Endothelial cell of umbilical vein (primary cell): Measurements from ENCODE around the gene ASGR1. TPM values are rescaled to one million over a fixed set of nuclear protein-coding genes. Genes with fewer than 3 reads are reported as not detected.

Experiments used
- BruUV-seq: library from RNA; stranded (reverse); fragments of 400-500 nt; replicated peaks from 2 replicates; lab custom pipeline; 2021; lab: Mats Ljungman, UMichigan
- CTCF ChIA-PET: fragments of 300-600, 350-600 bp; sonication (Branson Sonifier 250); formaldehyde crosslinking; loops from one replicate; lab custom pipeline; 2021; ENCODE audit warnings: antibody characterized with exemption, inconsistent platforms; lab: Charles Lee
- POLR2A ChIA-PET: fragments of 300-600, 350-600 bp; sonication (Branson Sonifier 250); formaldehyde crosslinking; loops from one replicate; lab custom pipeline; 2021; ENCODE audit warnings: antibody characterized with exemption, inconsistent platforms; lab: Charles Lee
- DNase-seq: peaks from one replicate; pipeline ENCODE4 v3.0.0-alpha.2; 2011; ENCODE audit warnings: low read depth, low spot score
- FAIRE-seq: peaks from 2 replicates; lab custom pipeline; 2011; peaks lifted over from hg19 to GRCh38; lab: Jason Lieb, UNC
- H2AFZ ChIP-seq: 2 replicates; pipeline ENCODE4 v1.6.0; 2012; ENCODE audit warnings: low read depth, low read length, control low read depth, inconsistent platforms
- H3K27ac ChIP-seq: 2 replicates; pipeline ENCODE4 v1.5.1; 2011; ENCODE audit warnings: low read depth, mild to moderate bottlenecking, control low read depth, low read length, moderate library complexity; ENCODE audit not compliant: insufficient read depth
- H3K27me3 ChIP-seq, 2 experiments: 2 replicates each; pipeline versions ENCODE4 v1.6.0 to v1.6.1; 2011; ENCODE audit warnings: low read length in 2 of 2, mixed read lengths in 1 of 2; ENCODE audit not compliant: control insufficient read depth in 2 of 2, insufficient read depth in 2 of 2
- H3K36me3 ChIP-seq, 2 experiments: 2 replicates in 1 of 2; 3 replicates in 1 of 2; pipeline ENCODE4 v1.5.1; 2011; ENCODE audit warnings: low read length in 2 of 2, mild to moderate bottlenecking in 1 of 2, moderate library complexity in 1 of 2; ENCODE audit not compliant: control insufficient read depth in 2 of 2, insufficient read depth in 2 of 2; ENCODE audit errors: extremely low read depth in 1 of 2
- H3K4me1 ChIP-seq: 3 replicates; pipeline ENCODE4 v1.5.1; 2011; ENCODE audit warnings: mild to moderate bottlenecking, low read length; ENCODE audit not compliant: control insufficient read depth, insufficient read depth; ENCODE audit errors: extremely low read depth
- H3K4me2 ChIP-seq: 2 replicates; pipeline ENCODE4 v1.6.1; 2011; ENCODE audit warnings: low read length, control low read depth, mixed read lengths; ENCODE audit not compliant: insufficient read depth
- H3K4me3 ChIP-seq, 3 experiments: fragments of 200-600 bp in 1 of 3; sonication (generic), shearing (Covaris generic) in 1 of 3; replicated peaks in 1 of 3; 2 replicates each; pipeline ENCODE4 v1.5.1; 2011 to 2016; ENCODE audit warnings: control low read depth in 3 of 3, low read length in 3 of 3, mild to moderate bottlenecking in 2 of 3, inconsistent platforms in 1 of 3, low read depth in 1 of 3, moderate library complexity in 1 of 3; ENCODE audit not compliant: insufficient read depth in 1 of 3
- H3K79me2 ChIP-seq: 2 replicates; pipeline ENCODE4 v1.6.0; 2012; ENCODE audit warnings: low read length, inconsistent platforms; ENCODE audit not compliant: control insufficient read depth, insufficient read depth
- H3K9ac ChIP-seq: replicated peaks from 2 replicates; pipeline ENCODE3; 2011; ENCODE audit warnings: low read length, control low read depth; ENCODE audit not compliant: insufficient read depth; ENCODE audit errors: extremely low read depth
- H3K9me1 ChIP-seq: replicated peaks from 3 replicates; pipeline ENCODE4 v1.6.0; 2011; ENCODE audit warnings: mild to moderate bottlenecking, low read length; ENCODE audit not compliant: control insufficient read depth, insufficient read depth; ENCODE audit errors: extremely low read depth
- H3K9me3 ChIP-seq: replicated peaks from 2 replicates; pipeline ENCODE4 v1.5.1; 2012; ENCODE audit warnings: low read length, inconsistent platforms; ENCODE audit not compliant: control insufficient read depth, insufficient read depth
- H4K20me1 ChIP-seq: replicated peaks from 2 replicates; pipeline ENCODE3; 2011; ENCODE audit warnings: mild to moderate bottlenecking, low read length; ENCODE audit not compliant: control insufficient read depth, insufficient read depth; ENCODE audit errors: extremely low read depth
- EZH2 ChIP-seq: IDR thresholded peaks from 2 replicates; pipeline ENCODE4 v1.6.1; 2012; ENCODE audit warnings: borderline replicate concordance, low read depth, mild to moderate bottlenecking, moderate library complexity, low read length, inconsistent platforms; ENCODE audit not compliant: severe bottlenecking
- FOS ChIP-seq: IDR thresholded peaks from 2 replicates; pipeline ENCODE4 v1.6.1; 2011; ENCODE audit warnings: mild to moderate bottlenecking, low read length, moderate library complexity, borderline replicate concordance; ENCODE audit not compliant: insufficient read depth
- GATA2 ChIP-seq: IDR thresholded peaks from 2 replicates; pipeline ENCODE4 v1.7.0; 2011; ENCODE audit warnings: low read depth, mild to moderate bottlenecking, moderate library complexity, mixed read lengths, low read length; ENCODE audit not compliant: insufficient read length, insufficient read depth
- JUN ChIP-seq: IDR thresholded peaks from 2 replicates; pipeline ENCODE4 v1.6.1; 2011; ENCODE audit warnings: borderline replicate concordance, low read depth; ENCODE audit not compliant: insufficient read length, insufficient read depth
- MYC ChIP-seq: IDR thresholded peaks from one replicate; pipeline ENCODE4 v1.6.1; 2011; ENCODE audit warnings: mild to moderate bottlenecking, low read depth, low read length
- POLR2A ChIP-seq: IDR thresholded peaks from 2 replicates; pipeline ENCODE4 v1.6.1; 2012; ENCODE audit warnings: low read depth, mild to moderate bottlenecking, control low read depth, low read length
- POLR2AphosphoS5 ChIP-seq: IDR thresholded peaks from 2 replicates; pipeline ENCODE4 v1.6.1; 2012; ENCODE audit warnings: low read depth, mild to moderate bottlenecking, control low read depth, low read length, moderate library complexity; ENCODE audit not compliant: insufficient read depth
- dilution Hi-C: fragments of 300-500 bp; cut with MboI; formaldehyde crosslinking; loops from one replicate; pipeline ENCODE4 v1.15.0; 2019; ENCODE audit warnings: low sequenced_read_pairs; ENCODE audit not compliant: extremely low pct_ligation_motif_present
- intact Hi-C: fragments of 100-400 bp; cut with micrococcal nuclease; formaldehyde crosslinking; loops from one replicate; pipeline ENCODE4 v1.10.0; 2022
- polyA plus RNA-seq, 4 experiments: library from polyadenylated mRNA; depleted of rRNA in 3 of 4; stranded (reverse) in 3 of 4; unstranded in 1 of 4; fragments of >200 nt; gene quantifications; 2 replicates each; pipeline versions ENCODE4 v1.2.1 to v1.2.3, GENCODE V29; 2011 to 2012; ENCODE audit warnings: missing spikeins in 1 of 4
- total RNA-seq: library from RNA; stranded (reverse); gene quantifications from 2 replicates; pipeline ENCODE4 v1.2.3, GENCODE V29; 2021
- TF ChIP-seq, protein P1 (sequence below), 2 donors: IDR thresholded peaks; 1 replicate in 1 of 2; 2 replicates in 1 of 2; pipeline ENCODE4 v1.5.1; 2011; ENCODE audit warnings: low read length in 2 of 2, mild to moderate bottlenecking in 2 of 2, moderate library complexity in 2 of 2, control low read depth in 1 of 2, inconsistent platforms in 1 of 2, low read depth in 1 of 2; ENCODE audit not compliant: insufficient read depth in 1 of 2; ENCODE audit errors: extremely low read depth in 1 of 2
- TF ChIP-seq, protein P2 (sequence below): IDR thresholded peaks from 2 replicates; pipeline ENCODE4 v1.6.1; 2011; ENCODE audit not compliant: insufficient read depth, insufficient read length

Gene ASGR1
- total and polyA plus RNA-seq, 2 donors (not counting 3 experiments of a cell fraction or from before 2014, with no cell fraction given) = 10.2 to 12.5 TPM

DNA sequence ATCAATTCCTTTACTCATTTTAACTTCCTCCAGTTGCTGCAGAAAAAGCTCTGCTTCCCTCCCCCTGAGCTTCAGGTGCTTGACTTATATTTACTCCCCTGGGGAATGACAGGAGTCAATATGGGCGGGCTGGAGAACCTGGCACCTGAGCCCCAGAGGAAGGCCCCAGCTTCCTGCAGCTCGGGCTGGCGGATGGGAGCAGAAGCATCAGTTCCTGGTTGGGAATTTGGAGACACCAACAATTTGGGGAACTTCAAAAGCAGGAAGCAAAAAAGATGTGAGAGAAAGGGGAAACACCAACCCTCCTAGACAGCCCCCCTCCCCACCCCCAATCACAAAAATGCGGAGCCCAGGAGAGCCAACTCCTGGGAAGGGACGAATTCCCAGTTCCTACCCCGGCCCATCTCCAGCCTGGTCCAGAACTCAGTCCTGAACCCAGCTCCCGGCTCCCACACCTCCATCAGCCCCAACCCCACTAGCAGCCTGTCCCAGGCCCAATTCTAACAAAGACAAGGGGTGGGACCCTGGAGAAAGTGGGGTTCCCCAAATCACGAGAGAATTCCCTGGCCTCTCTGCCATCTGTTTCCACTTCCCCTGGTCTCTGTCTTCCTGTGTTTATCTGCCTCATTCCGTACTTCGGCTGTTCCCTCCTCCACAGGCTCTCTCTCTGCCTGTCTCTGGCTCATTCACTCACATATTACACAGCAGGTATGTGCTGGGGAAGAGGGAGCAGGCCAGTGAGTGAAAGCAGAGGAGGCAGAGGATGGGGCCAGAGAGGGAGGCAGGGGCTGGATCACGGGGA, 48.3 kb downstream of the ASGR1 start:
- no peaks in the 10 kb centered on the region for H3K9me1 ChIP-seq
- intact Hi-C loops = no loop called here
- ChIA-PET CTCF (interaction anchor here (0.7 to 1.1 kb wide), 3 partner anchors 56 to 85 kb away, joined by 3 to 5 read pairs (median 3); no protein-coding TSS in a partner anchor), POLR2A (interaction anchor here (0.7 kb wide), 1 partner anchor 46 kb away, joined by 4 read pairs; no protein-coding TSS in a partner anchor)
- no peak overlapping the region for H3K4me3 ChIP-seq
- TF ChIP-seq, protein P1, sequence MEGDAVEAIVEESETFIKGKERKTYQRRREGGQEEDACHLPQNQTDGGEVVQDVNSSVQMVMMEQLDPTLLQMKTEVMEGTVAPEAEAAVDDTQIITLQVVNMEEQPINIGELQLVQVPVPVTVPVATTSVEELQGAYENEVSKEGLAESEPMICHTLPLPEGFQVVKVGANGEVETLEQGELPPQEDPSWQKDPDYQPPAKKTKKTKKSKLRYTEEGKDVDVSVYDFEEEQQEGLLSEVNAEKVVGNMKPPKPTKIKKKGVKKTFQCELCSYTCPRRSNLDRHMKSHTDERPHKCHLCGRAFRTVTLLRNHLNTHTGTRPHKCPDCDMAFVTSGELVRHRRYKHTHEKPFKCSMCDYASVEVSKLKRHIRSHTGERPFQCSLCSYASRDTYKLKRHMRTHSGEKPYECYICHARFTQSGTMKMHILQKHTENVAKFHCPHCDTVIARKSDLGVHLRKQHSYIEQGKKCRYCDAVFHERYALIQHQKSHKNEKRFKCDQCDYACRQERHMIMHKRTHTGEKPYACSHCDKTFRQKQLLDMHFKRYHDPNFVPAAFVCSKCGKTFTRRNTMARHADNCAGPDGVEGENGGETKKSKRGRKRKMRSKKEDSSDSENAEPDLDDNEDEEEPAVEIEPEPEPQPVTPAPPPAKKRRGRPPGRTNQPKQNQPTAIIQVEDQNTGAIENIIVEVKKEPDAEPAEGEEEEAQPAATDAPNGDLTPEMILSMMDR (IDR thresholded peaks at IDR 0.05; ENCODE audit: extremely low read depth in 1 of 2, insufficient read depth in 1 of 2, low read depth in 1 of 2, low read length in 2 of 2) = no peak
- no peak for TF ChIP-seq JUN
- TF ChIP-seq EZH2 = no peak
- no peak for TF ChIP-seq MYC
- TF ChIP-seq GATA2 = no peak
- TF ChIP-seq POLR2A = no peak
- no peak for TF ChIP-seq FOS
- TF ChIP-seq, protein P2, sequence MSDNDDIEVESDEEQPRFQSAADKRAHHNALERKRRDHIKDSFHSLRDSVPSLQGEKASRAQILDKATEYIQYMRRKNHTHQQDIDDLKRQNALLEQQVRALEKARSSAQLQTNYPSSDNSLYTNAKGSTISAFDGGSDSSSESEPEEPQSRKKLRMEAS = no peak
- TF ChIP-seq POLR2AphosphoS5 = no peak
- H3K36me3 ChIP-seq = no peaks in the 10 kb centered on the region
- H3K4me1 ChIP-seq = peaks cover 24% of the 10 kb centered on the region
- no peaks in the 10 kb centered on the region for H3K27me3 ChIP-seq
- FAIRE-seq = peak; percentile 49
- no peaks in the 10 kb centered on the region for H3K79me2 ChIP-seq
- no peaks in the 10 kb centered on the region for H4K20me1 ChIP-seq
- peak; percentile 48 for DNase-seq
- H3K9me3 ChIP-seq = no peaks in the 10 kb centered on the region
- dilution Hi-C loops = no loop called here
- peak overlapping the region; percentile 94 for H2AFZ ChIP-seq
- BruUV-seq = no TSS peak
- H3K9ac ChIP-seq = peak overlapping the region; percentile 18
- H3K4me2 ChIP-seq = peak overlapping the region; percentile 25
- peak overlapping the region; percentile 38 for H3K27ac ChIP-seq
